Stimulated activated CD8-positive, alpha-beta memory T cell treated with anti-CD3 and anti-CD28 coated beads, Interleukin-15, amount 100 ng/mL, for 1 hour (primary cell): ENCODE results near the gene AP5Z1.

Source experiments
- DNase-seq: peaks from one replicate; pipeline ENCODE4 v3.0.0-alpha.2; 2020; ENCODE audit warnings: low read depth

AP5Z1 gene

GRCh38 chr7:4775250-4775847 is at the start of gene AP5Z1:
AP5Z1 (plus strand) TSS chr7:4775623; CDS start chr7:4775716, 93 bp downstream.
- DNase-seq: peak; percentile 89

DNA sequence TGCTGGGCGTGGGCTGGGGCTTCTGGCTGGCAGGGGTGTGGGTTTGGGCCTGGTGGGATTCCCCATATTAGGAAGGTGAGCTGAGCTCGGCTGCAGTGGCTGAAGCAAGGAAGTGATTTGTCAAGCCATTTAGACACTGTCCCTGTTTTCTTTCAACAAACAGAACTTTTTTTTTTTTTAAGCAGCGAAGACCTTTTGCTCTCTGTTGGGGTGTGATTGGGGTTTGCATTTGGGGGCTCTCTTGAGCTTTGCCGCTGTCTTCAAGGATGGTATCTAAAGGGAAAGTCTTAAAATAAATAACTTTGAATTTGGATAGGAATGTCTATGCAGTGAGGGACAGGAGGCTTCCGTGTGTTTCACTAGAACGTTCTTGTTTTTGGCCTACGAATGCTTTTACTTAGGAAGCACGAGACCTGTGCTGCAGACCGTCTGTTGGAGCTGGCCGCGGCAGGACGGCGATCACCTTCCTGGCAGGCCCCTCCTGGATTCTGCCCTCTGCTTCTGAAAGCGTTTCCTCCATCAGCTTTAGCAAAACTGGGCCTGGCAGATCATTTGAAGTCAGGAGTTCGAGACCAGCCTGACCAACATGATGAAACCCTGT is 49.5 kb upstream of the AP5Z1 start:
- DNase-seq: no peak

GRCh38 chr7:4726566-4726965 is 48.9 kb upstream of the AP5Z1 start:
- DNase-seq: no peak

DNA sequence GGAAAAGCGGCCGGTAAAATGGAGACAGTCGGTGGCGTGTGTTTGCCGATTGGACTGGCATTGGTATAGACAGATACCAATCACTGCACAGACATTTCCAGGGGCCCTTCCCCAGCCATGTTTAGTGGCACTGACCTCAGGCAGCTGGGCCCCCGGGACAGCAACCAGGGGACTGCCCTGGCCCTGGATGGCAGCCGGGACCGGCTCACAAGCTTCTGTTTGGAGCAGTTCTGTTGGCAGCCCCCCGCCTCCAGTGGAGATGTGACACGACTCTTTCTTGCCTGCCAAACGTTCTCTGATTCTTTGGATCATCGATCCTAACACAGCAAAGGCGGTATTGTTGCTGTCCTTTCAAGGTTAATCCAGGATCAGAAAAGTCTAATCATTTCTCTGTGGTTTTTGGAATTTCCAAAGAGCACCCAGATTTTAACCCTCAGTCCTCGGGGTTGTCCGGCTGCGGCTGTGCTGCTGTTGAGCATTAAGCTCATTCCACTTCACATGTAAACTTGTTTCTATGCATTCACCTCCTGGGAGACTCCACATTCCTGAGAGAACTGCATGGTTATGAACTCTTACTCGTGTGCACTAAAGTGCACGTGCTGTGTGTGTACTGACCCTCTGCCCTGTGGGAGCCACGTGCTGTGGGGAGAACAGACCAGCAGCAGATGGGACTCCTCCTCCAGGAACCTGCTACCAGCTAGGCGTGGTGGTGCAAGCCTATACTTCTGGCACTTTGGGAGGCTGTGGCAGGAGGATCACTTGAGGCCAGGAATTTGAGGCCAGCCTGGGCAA is 47.3 kb upstream of the AP5Z1 start:
- no peak for DNase-seq

DNA sequence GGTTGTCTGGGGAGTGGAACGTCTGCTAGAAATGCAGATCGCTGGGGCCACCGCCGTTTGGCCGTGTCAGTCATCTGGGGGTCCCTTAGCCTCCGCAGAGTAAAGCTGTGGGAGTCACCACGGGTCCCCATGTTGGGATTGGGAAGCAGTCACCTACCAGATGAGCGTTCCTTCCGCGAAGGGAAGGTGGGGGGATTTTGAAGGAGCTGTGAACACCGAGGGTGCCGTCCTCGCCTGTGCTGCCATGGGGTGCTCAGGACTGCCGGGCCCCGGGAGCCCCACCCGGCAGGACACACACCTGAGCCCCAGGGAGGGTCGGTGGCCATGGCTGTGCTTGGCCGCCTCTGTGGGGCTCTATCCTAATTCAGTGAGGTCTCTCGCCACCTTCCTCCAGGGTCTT is 46.2 kb upstream of the AP5Z1 start:
- DNase-seq: no peak

DNA sequence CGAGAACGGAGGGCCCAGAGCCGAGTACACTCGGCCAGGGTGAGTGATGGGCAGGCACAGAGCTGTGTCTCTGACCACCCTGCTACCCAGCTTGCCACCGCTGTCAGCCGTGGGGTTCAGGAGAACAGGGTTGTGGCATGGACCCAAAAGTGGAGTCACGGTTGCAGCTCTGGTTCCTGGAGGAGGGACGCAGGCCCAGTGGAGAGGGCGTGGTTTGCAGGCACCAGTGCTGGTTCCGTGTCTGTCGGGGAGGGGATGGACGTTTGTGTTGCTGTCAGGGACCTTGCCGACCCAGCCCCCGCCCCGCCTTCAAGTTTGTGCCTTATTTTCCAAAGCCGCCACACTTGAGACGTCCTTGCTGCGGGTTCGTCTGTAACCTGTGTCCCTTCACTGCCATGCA is 45.1 kb upstream of the AP5Z1 start:
- no peak for DNase-seq

GRCh38 chr7:4730971-4731370 is 44.5 kb upstream of the AP5Z1 start:
- DNase-seq: no peak

DNA sequence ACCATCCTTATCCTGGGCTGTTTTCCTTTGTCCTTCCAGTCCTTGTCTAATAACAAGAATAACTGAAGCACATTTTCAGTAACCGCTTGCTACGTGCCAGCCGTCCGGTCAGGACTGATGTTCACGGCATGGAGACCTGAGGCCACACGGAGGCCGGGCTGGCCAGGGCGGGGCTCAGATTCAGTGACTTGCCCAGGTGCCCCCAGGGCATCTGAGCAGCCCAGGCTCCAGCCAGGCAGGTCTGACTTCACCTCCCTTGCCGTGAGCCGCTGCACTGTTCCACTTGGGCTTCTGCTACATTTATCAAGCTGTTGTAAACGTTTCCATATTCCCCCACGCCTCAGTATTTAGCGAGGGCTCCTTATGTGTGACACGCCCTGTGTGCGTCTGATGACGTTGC is 43.6 kb upstream of the AP5Z1 start:
- no peak for DNase-seq

- DNase-seq: no peak
Measured at GRCh38 chr7:4733936-4734528, 41.4 kb upstream of the AP5Z1 start.

GRCh38 chr7:4734587-4735345 is 40.7 kb upstream of the AP5Z1 start:
- no peak for DNase-seq

DNA sequence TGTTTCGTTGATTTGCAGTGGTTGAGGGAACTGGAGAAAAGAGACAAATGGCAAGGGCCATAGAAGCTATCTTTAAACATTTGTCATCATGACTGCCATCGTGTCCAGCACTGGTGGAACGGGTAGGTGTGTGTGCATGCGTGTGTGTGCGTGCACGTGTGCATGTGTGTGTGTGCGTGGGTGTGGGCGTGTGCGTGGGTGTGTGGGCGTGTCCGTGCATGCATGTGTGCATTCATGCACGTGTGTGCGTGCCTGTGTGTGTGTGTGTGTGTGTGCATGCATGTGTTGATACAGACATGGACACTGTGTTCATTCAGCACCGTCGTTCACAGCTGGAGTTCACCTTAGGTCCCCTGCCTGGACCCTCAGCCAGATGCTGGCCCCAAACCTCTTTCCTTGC is 38.1 kb upstream of the AP5Z1 start:
- no peak for DNase-seq

DNA sequence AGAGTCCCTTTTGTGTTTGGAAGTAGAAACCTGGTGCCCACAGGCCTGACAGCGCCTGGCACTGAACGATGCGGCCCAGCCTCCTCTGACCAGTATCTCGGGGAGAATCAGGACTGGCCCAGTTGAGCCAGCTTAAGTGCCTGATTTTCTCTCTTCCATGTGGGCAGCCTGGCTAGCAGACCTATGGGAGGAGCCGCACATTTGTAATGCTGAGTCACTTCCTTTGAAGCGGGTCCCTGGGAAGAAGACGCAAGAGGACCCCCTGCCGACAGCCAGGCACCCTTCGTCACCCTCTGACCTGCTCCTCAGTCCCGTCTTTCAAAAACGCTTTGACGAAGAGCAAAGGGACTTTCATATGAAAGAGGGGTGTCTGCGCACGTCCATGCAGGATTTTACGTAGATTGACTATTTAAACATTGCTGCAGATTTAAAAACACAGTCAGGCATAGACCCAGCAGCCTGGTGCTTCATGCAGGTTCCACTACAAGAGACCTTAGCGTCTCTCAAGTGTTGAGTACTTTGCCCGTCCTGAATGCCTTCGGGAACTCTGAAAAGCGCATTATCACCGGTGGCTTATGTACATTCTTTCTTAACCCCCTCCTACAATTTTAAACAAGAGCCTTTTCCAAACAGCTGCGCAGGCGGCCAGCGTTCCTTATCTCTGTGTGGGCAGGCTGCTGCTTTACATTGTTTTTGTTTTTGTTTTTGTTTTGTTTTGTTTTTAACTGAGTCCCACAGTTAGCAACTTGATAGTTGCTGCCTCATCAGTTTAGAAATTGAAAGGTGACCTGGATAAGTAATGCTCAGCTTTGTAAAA is 36.5 kb upstream of the AP5Z1 start:
- no peak for DNase-seq

DNA sequence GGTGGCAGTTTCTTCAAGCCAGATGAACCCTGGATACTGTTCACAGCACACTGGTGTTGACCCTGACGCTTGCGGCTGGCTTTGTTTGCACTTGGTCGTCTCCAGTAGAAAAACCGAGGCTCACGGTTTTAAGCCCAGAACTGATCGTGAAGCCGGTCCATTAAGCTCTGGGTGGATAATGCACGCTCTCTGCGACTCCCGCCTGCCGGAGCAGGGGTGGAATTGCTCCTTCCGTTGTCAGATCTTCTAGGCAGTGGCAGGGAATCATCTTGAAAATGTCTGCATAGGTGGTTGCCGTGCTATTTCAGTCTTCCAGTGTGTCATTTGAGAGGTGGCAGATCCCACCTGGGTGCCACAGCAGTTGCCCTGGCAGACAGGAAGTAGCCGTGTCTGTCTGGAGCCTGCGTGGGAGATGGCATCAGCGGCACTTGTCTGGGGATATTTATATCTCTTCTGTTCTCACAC is 35.9 kb upstream of the AP5Z1 start:
- DNase-seq: no peak

DNA sequence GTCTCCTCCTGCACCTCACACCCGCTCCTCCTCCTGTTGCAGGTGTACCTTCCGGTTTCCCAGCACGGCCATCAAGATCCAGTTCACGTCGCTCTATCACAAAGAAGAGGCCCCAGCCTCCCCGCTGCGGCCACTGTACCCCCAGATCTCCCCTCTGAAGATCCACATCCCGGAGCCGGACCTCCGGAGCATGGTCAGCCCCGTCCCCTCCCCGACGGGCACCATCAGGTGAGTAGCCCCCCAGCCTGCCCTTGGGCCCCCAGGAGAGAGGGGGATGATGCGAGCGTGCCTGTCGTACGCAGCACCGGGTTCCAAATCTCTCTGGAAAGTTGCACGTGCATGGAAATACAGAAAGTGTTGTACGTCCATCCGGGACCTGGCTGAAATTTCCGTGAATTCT is 34.6 kb upstream of the AP5Z1 start:
- no peak for DNase-seq

DNA sequence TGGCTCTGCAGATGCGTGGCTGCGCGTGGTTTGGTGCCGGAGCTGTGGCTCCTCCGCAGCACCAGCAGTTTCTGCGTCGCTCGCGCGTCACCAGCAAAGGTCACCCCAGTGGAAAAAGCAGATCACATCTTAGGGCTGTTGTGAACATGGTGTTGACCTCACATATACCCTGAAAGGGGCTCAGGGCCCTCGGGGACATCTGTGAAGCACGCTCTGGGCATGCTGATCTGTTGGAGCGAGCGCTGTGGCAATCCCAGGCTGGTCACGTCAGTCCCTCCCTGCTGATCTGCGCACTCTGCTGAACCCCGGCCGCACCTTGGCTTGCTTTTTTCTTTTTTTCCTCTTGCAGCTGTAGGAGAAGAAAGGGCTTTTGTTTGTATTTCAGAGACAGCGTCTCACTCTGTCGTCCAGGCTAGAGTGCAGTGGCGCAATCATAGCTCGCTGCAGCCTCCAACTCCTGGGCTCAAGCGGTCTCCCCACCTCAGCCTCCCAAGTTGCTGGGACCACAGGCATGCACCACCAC is 33.3 kb upstream of the AP5Z1 start:
- DNase-seq: no peak

DNA sequence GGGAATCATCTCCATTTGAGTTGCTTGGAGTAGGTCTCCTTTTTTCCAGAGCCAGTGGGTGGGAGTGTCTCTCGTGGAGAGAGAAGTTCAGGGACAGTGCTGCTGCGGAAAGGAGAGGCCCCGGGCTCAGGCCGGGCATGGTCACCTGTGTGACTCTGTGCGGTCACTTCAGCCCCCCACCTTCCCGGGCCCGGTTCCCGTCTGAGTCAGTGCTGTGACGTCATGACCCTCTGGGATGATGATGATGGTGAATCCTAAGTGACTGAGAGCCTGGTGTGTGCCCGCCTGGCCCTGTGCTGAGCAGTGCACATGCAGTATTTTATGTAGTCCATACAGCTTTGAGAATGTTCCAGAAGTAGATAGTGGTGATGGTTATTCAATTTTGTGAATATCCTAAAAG is 32.6 kb upstream of the AP5Z1 start:
- DNase-seq: no peak

- DNase-seq: peak; percentile 42
Measured at GRCh38 chr7:4744391-4745264, 30.8 kb upstream of the AP5Z1 start.

DNA sequence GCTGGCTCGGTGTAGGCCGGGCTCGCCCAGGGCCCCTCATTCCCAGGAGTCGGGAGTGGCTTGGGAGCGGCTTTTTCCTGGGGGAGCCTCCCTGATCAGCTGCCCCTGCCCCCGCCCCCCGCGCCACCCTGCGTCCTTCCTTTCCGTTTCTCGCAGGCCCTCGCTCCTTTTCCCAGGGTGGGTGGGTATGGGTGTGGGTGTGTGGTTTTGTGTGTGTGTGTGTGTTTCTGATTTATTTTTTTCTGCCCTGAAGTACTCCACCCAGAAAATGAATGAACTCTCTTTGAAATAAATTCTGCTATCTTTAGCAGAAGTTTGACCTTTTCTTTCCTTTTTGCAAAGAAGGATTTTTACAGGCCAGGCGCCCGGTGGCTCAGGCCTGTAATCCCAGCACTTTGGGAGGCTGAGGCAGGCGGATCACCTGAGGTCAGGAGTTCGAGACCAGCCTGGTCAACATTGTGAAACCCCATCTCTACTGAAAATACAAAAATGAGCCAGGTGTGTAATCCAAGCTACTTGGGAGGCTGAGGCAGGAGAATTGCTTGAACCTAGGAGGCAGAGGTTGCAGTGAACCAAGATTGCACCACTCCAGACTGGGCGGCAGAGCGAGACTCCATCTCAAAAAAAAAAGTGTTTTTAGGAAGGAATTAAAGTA is 30.0 kb upstream of the AP5Z1 start:
- DNase-seq: no peak
